WTC11 (cell line): Measurements from ENCODE around the gene ZNF280D.

Experiments used
- ESRRA ChIP-seq: sonication (generic); formaldehyde crosslinking; IDR thresholded peaks from 2 replicates; pipeline ENCODE4 v1.8.1; 2022; ENCODE audit warnings: mild to moderate bottlenecking, missing genetic modification reagents, borderline replicate concordance
- HMGXB4 ChIP-seq: sonication (generic); formaldehyde crosslinking; IDR thresholded peaks from 2 replicates; pipeline ENCODE4 v1.8.1; 2023; ENCODE audit warnings: mild to moderate bottlenecking, moderate library complexity, missing genetic modification reagents
- MAX ChIP-seq: sonication (generic); formaldehyde crosslinking; IDR thresholded peaks from 2 replicates; pipeline ENCODE4 v1.8.0; 2022; ENCODE audit warnings: mild to moderate bottlenecking, missing genetic modification reagents
- ZNF121 ChIP-seq: sonication (generic); formaldehyde crosslinking; IDR thresholded peaks from 2 replicates; pipeline ENCODE4 v1.8.0; 2023; ENCODE audit warnings: missing genetic modification reagents
- TF ChIP-seq, protein P1 (sequence below): fragments of 250-450 bp; sonication (Bioruptor Pico); IDR thresholded peaks from 2 replicates; pipeline ENCODE4 v2.1.2; 2022; ENCODE audit warnings: mild to moderate bottlenecking, moderate library complexity

- TF ChIP-seq ZNF121 (CRISPR knock-in tag) (no peak), MAX (no peak), HMGXB4 (CRISPR knock-in tag) (no peak), ESRRA (CRISPR knock-in tag) (no peak)
- TF ChIP-seq, protein P1, sequence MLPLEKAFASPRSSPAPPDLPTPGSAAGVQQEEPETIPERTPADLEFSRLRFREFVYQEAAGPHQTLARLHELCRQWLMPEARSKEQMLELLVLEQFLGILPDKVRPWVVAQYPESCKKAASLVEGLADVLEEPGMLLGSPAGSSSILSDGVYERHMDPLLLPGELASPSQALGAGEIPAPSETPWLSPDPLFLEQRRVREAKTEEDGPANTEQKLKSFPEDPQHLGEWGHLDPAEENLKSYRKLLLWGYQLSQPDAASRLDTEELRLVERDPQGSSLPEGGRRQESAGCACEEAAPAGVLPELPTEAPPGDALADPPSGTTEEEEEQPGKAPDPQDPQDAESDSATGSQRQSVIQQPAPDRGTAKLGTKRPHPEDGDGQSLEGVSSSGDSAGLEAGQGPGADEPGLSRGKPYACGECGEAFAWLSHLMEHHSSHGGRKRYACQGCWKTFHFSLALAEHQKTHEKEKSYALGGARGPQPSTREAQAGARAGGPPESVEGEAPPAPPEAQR (CRISPR knock-in tag) = no peak
These were observed 999 bp downstream of the ZNF280D start for GRCh38 chr15:56732135-56732885.
